HUES6 (cell line): ENCODE data around the gene COA5.

Experiments used
- H3K27ac ChIP-seq: 2 replicates; pipeline ENCODE4 v1.7.0; 2013; ENCODE audit warnings: low read depth, mild to moderate bottlenecking, low read length, inconsistent platforms
- H3K27me3 ChIP-seq: 2 replicates; pipeline ENCODE4 v1.6.1; 2013; ENCODE audit warnings: low read length; ENCODE audit not compliant: control insufficient read depth, insufficient read depth
- H3K36me3 ChIP-seq: 2 replicates; pipeline ENCODE4 v1.6.1; 2013; ENCODE audit warnings: low read length; ENCODE audit not compliant: control insufficient read depth, insufficient read depth
- H3K4me1 ChIP-seq: 2 replicates; pipeline ENCODE4 v1.6.1; 2013; ENCODE audit warnings: low read length; ENCODE audit not compliant: control insufficient read depth, insufficient read depth
- H3K4me3 ChIP-seq: 2 replicates; pipeline ENCODE4 v1.5.1; 2013; ENCODE audit warnings: low read depth, low read length
- H3K9ac ChIP-seq: one replicate; pipeline ENCODE4 v1.6.1; 2013; ENCODE audit warnings: mild to moderate bottlenecking, low read length
- H3K9me3 ChIP-seq: 2 replicates; pipeline ENCODE4 v1.6.1; 2013; ENCODE audit warnings: low read depth, low read length; ENCODE audit not compliant: control insufficient read depth, insufficient read depth

COA5 gene

GRCh38 chr2:98550165-98550564 is 58.1 kb downstream of the COA5 start:
- Histone ChIP-seq H3K4me3 (no peak overlapping the region), H3K36me3 (peaks cover 82% of the 10 kb centered on the region), H3K9me3 (no peaks in the 10 kb centered on the region), H3K9ac (no peak overlapping the region), H3K27ac (no peak overlapping the region), H3K4me1 (no peaks in the 10 kb centered on the region), H3K27me3 (no peaks in the 10 kb centered on the region)
